Activated T-cell treated with anti-CD3 and anti-CD28 coated beads for 48 hours (primary cell): ENCODE measurements around the gene MMUT.
A peak's percentile ranks its signal among the peaks of the same experiment; 100 is the strongest.
"Not testable (repeated sequence)": the region's sequence is repeated elsewhere in the genome, so short reads cannot be mapped to it uniquely, and the experiment has no call there.

Source experiments
- DNase-seq: peaks from one replicate; pipeline ENCODE4 v3.0.0-alpha.2; 2020; ENCODE audit warnings: low read depth

Gene MMUT

DNA sequence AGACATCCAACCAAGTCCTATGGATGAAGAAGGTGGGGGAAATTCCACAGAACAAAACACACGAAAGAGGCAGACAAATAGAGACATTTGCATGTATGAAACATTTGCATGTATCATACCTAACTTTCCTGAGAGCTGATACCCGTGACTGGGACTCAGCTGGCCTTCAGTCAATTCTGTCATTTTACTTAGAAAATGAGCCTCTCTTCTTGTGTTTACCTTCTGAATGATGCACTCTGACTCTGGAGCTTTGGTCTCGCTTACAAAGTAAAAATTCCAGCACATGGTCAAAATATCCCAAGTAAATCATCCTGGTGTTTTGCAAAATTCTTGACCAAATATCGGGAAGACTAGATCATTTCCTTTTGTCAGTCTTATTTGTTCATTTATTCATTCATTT is 46.9 kb downstream of the MMUT start:
- no peak for DNase-seq

DNA sequence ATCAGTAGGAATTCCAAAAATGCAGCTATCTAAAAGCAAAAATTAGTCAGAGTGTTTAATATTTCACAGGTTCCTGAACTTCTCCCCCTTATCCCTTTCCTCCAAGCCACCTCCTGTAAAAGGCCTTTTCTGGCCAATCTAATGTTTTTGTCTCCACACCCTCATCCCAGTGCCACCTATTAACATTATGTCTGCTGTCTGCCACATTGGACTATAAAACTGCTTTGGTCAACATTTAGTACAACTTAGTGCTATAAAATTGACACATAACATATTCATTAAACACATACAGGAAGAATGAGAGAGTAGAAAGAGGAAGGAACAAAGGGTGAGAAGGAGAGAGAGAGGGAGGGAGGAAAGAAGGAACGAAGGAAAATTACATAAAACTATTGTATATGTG is 47.7 kb downstream of the MMUT start:
- DNase-seq, result no peak

DNA sequence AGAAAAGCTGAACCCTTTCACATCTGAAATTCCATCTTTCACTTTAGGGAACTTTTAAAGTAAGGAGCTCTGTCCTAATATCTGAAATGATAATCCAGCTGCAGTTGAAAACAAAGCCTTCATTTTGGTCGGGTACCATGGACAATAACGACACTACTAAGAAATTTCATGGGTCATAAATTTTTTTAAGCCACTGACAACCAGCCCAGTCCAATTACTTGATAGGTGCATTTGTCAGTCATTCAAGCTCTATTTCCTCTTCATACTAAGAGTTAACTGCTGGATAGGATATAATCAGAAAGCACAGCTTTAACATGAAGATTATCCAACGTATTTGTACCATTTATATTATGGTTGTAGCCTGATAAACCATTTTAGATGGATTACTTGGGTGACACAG is 52.5 kb downstream of the MMUT start:
- no peak for DNase-seq

DNA sequence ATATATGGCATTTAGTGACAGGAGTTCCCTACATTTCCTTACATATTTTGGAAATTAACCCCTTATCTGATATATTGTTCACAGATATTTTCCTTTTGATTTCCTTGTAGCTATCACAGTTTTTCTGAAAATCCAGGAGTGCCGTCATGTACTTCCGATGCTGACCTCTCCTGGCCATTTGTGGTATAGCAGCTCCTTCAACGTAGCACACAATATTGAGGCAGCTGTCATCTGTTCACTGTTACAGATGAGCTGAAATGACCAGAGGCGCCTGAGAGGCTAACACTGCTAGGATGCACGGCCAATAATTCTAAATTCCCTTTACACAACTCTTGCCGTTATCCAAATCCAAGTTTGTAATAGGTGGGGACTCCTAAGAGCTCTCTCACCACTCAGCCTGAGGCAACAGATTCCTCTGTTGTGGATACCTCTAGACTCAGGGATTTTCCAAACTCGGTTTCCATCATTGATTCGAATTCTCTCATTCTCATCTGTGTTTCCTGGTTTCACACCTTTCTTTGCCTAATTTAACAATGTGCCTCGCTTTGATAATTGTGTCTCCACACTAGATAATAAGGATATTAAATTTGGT is 53.0 kb downstream of the MMUT start:
- DNase-seq, result peak; percentile 34

DNA sequence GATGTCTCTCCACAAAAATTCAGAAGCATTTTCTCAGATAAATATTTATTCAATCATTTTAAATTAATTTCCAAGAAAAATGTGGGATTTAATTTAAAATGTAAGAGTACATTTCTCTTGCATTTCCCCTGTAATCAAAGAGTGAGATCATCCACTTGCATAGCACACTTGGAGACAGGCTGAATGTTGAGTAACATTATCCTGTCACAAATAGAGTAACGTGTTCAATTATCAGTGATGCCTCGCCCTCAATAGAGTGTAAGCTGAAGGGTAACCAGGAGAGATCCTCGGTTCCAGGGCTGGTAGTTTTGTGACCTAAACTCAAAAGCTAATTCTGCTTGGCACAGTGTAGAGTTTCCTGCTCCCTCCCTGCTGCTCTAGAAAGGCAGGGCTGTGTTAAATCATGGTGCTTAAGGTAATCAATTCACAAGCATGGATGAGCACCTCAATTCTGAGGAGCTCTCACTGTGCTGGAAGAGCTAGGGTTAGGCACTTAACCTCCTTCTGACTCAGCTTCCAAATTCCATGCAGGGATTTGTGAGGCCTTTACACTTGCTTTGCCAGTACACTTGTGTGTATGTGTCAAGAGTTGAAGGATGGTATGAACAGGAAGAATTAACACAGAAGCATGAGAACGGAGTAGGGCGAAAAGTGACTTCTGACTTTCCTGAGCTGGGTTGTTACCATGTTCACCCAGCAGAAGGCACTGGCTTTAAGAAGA is 56.6 kb downstream of the MMUT start:
- no peak for DNase-seq

DNA sequence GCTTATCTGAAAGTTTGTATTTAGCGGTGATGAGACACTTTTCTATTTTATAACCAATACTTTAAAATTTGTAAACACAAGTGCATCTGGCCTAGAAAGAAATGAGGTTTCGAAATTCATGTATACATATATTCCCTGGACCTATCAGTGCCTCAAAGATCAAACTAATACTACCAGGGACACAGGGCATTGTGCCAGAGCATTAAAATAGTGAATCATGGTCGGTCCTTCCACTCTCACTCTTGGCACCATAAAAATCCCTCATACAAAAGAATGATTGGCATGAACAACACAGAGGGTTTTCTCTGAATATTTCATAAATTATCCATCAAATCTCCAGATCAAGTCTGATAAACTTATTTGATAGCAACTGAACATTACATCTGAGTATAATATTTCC is 62.0 kb downstream of the MMUT start:
- DNase-seq, result no peak

DNA sequence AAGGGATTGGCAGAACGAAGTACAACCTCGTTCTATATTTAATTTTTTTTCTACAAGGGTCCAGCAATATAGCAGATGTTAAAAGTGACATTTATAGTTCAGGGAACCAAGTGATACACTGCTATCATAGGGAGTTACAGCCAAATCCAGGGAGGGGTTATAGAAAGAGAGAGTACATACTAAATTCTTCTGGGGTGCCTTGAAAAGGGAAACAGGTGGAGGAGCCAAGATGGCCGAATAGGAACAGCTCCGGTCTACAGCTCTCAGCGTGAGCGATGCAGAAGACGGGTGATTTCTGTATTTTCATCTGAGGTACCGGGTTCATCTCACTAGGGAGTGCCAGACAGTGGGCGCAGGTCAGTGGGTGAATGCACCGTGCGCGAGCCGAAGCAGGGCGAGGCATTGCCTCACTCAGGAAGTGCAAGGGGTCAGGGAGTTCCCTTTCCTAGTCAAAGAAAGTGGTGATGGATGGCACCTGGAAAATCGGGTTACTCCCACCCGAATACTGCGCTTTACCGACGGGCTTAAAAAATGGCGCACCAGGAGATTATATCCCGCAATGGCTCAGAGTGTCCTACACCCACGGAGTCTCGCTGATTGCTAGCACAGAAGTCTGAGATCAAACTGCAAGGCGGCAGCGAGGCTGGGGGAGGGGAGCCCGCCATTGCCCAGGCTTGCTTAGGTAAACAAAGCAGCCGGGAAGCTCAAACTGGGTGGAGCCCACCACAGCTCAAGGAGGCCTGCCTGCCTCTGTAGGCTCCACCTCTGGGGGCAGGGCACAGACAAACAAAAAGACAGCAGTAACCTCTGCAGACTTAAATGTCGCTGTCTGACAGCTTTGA is 76.2 kb downstream of the MMUT start:
- not testable (repeated sequence) for DNase-seq

DNA sequence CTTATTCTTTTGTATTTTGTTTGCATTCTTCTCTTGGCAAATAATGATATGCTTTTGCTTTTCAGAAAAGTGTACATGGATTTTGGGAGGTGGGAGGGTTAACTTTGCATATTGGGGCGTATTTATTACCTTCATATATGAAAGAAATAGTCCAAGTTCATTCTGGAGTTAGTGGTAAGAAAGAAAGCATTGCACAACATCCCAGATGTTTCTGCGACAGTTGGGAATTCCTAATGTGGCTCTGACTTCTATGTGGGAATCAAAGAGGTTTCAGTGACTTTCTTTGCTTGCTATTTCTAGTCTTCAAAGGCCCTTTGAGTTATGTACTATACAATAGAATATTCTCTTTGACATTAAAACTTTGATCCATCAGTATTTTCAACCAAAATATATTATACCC is 78.1 kb downstream of the MMUT start:
- DNase-seq, result no peak
